T-cell (primary cell): ENCODE results near the gene OMG. TPM values are rescaled to one million over a fixed set of nuclear protein-coding genes. Genes with fewer than 3 reads are reported as not detected.
"Not testable (repeated sequence)": the region's sequence is repeated elsewhere in the genome, so short reads cannot be mapped to it uniquely, and the experiment has no call there.

Source experiments
- ATAC-seq, 4 experiments: fragments of 200-7000 bp in 3 of 4; fragments of 150-1000 bp in 1 of 4; cut with Tn5 transposase; replicated peaks in 1 of 4; 1 replicate in 3 of 4; 2 replicates in 1 of 4; pipeline ENCODE4 v1.10.0; 2021; ENCODE audit warnings: moderate library complexity in 3 of 4, mild to moderate bottlenecking in 2 of 4, moderate number of reproducible peaks in 1 of 4
- CTCF ChIA-PET, 2 donors: fragments of 300-600 bp; sonication (Branson Sonifier 250); formaldehyde crosslinking; loops; one replicate each; lab custom pipeline; 2022; ENCODE audit warnings: antibody characterized with exemption in 2 of 2; lab: Charles Lee
- POLR2A ChIA-PET, 2 donors: fragments of 300-600 bp; sonication (Branson Sonifier 250); formaldehyde crosslinking; loops; one replicate each; lab custom pipeline; 2022; ENCODE audit warnings: antibody characterized with exemption in 2 of 2; lab: Charles Lee
- DNase-seq, 35 experiments: peaks; one replicate each; pipeline versions ENCODE4 v3.0.0 to v3.0.0-alpha.2; 2013 to 2023
- H3K27ac ChIP-seq: one replicate; pipeline ENCODE4 v1.5.1; 2013; ENCODE audit warnings: low read length
- H3K27me3 ChIP-seq, 2 experiments: replicated peaks in 1 of 2; 1 replicate in 1 of 2; 2 replicates in 1 of 2; pipeline versions ENCODE4 v1.6.1 to v1.7.0; 2013; ENCODE audit warnings: low read length in 1 of 2, mixed read lengths in 1 of 2; ENCODE audit not compliant: control insufficient read depth in 2 of 2, insufficient read depth in 2 of 2; ENCODE audit errors: extremely low read depth in 1 of 2
- H3K36me3 ChIP-seq, 2 donors: 1 replicate in 1 of 2; 2 replicates in 1 of 2; pipeline versions ENCODE4 v1.6.1 to v1.7.0; 2013; ENCODE audit warnings: low read length in 1 of 2; ENCODE audit not compliant: control insufficient read depth in 2 of 2, insufficient read depth in 1 of 2; ENCODE audit errors: extremely low read depth in 1 of 2
- H3K4me1 ChIP-seq, 2 experiments: 1 replicate in 1 of 2; 2 replicates in 1 of 2; pipeline versions ENCODE4 v1.6.1 to v1.7.0; 2013; ENCODE audit warnings: low read length in 2 of 2, mixed read lengths in 1 of 2; ENCODE audit not compliant: insufficient read depth in 2 of 2, control insufficient read depth in 1 of 2; ENCODE audit errors: extremely low read depth in 1 of 2
- H3K4me3 ChIP-seq, 2 donors: 1 replicate in 1 of 2; 2 replicates in 1 of 2; pipeline versions ENCODE4 v1.5.1 to v1.7.0; 2013; ENCODE audit warnings: mild to moderate bottlenecking in 2 of 2, low read length in 1 of 2, moderate library complexity in 1 of 2; ENCODE audit not compliant: control insufficient read depth in 1 of 2; ENCODE audit errors: extremely low read depth in 1 of 2
- H3K9me3 ChIP-seq: 2 replicates; pipeline ENCODE4 v1.7.0; 2013
- H3K27ac Mint-ChIP-seq, 2 donors: one replicate each; pipeline ENCODE4 v1.8.0; 2020 to 2021; ENCODE audit warnings: mild to moderate bottlenecking in 2 of 2, mixed read lengths in 2 of 2
- H3K27me3 Mint-ChIP-seq, 2 donors: one replicate each; pipeline ENCODE4 v1.8.0; 2021 to 2022; ENCODE audit warnings: mixed read lengths in 2 of 2
- H3K36me3 Mint-ChIP-seq: one replicate; pipeline ENCODE4 v1.8.0; 2021; ENCODE audit warnings: mixed read lengths
- H3K4me1 Mint-ChIP-seq, 3 donors: one replicate each; pipeline ENCODE4 v1.8.0; 2020 to 2022; ENCODE audit warnings: mixed read lengths in 3 of 3, mild to moderate bottlenecking in 1 of 3
- H3K4me3 Mint-ChIP-seq, 3 donors: one replicate each; pipeline ENCODE4 v1.8.0; 2020 to 2022; ENCODE audit warnings: mild to moderate bottlenecking in 3 of 3, mixed read lengths in 3 of 3, moderate library complexity in 3 of 3
- H3K9me3 Mint-ChIP-seq, 3 donors: one replicate each; pipeline ENCODE4 v1.8.0; 2020 to 2022; ENCODE audit warnings: mixed read lengths in 3 of 3
- WGBS: methylation state at CpG from one replicate; pipeline ENCODE4 v1.1.5; 2013; ENCODE audit warnings: missing lambda C conversion rate; ENCODE audit not compliant: insufficient coverage; 5-methylcytosine and 5-hydroxymethylcytosine counted together
- total RNA-seq, 35 experiments: library from RNA in 6 of 35; stranded (reverse) in 6 of 35; fragments of 120-200 nt in 1 of 35; gene quantifications; one replicate each; pipeline versions ENCODE4 v1.2.1 to v1.2.4 and lab custom pipeline; 2013 to 2026

The OMG gene
- total RNA-seq, 5 donors from 2014 or later (not counting 1 experiment from before 2014, with no cell fraction given) = 0.43 to 1.1 (median 0.80) TPM

- H3K9me3 ChIP-seq = no peaks in the 10 kb centered on the region
- no peak overlapping the region for H3K27ac Mint-ChIP-seq
- no peaks in the 10 kb centered on the region for H3K9me3 Mint-ChIP-seq
- no peak overlapping the region for H3K4me3 Mint-ChIP-seq
- H3K27me3 Mint-ChIP-seq = no peaks in the 10 kb centered on the region
- H3K4me1 Mint-ChIP-seq = peaks cover 14 to 22% (median 18%) of the 10 kb centered on the region in 3 donors
- H3K36me3 ChIP-seq = no peaks in the 10 kb centered on the region
- H3K27ac ChIP-seq = no peak overlapping the region
- H3K4me3 ChIP-seq = no peak overlapping the region
- ChIA-PET CTCF (interaction anchor here in 1 of 2 donors (0.8 kb wide), 1 partner anchor 19 kb away, joined by 3 read pairs; no protein-coding TSS in a partner anchor), POLR2A (interaction anchor here in 1 of 2 donors (0.9 kb wide), 1 partner anchor 35 kb away, joined by 3 read pairs; no protein-coding TSS in a partner anchor)
- H3K36me3 Mint-ChIP-seq = peaks cover 9% of the 10 kb centered on the region
- 100% methylated on average over 2 of the region's 2 CpGs for WGBS
- DNase-seq (no peak), ATAC-seq (no peak)
- H3K4me1 ChIP-seq = no peaks in the 10 kb centered on the region
- no peaks in the 10 kb centered on the region for H3K27me3 ChIP-seq
These were observed 3.5 kb downstream of the OMG start for GRCh38 chr17:31293581-31293980.

DNA sequence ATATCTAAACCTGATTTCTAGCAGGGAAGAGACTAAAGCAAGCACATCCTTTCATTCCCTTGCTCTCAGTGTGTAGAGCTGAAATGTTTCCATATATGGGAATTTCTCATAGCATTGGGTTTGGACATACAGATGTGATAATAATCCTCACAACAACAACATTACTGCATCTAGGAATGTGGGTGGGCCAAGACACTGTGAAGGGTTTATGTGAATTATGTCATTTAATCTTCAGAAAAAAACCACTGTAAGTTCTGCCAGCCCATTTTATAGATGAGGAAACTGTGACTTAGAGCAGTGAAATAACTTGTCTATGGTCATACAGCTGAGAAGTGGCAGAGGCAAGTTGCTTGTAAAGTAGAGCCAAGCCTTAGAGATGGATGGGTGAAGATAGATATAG lies 5.2 kb downstream of the OMG start:
- H3K27ac ChIP-seq = no peak overlapping the region
- no peaks in the 10 kb centered on the region for H3K9me3 ChIP-seq
- Mint-ChIP-seq H3K36me3 (peaks cover 7% of the 10 kb centered on the region), H3K9me3 (no peaks in the 10 kb centered on the region), H3K27ac (no peak overlapping the region), H3K4me3 (no peak overlapping the region), H3K27me3 (no peaks in the 10 kb centered on the region), H3K4me1 (peaks cover 22 to 26% (median 26%) of the 10 kb centered on the region in 3 donors)
- no peaks in the 10 kb centered on the region for H3K4me1 ChIP-seq
- POLR2A ChIA-PET = no interaction called here
- CTCF ChIA-PET = no interaction called here
- H3K4me3 ChIP-seq = no peak overlapping the region
- H3K27me3 ChIP-seq = no peaks in the 10 kb centered on the region
- H3K36me3 ChIP-seq = no peaks in the 10 kb centered on the region
- DNase-seq (no peak), ATAC-seq (no peak)

GRCh38 chr17:31289790-31290189 lies 7.2 kb downstream of the OMG start:
- no peak for DNase-seq
- H3K9me3 ChIP-seq = no peaks in the 10 kb centered on the region
- peaks cover 15 to 25% (median 21%) of the 10 kb centered on the region in 3 donors for H3K4me1 Mint-ChIP-seq
- no peaks in the 10 kb centered on the region for H3K27me3 Mint-ChIP-seq
- no peak overlapping the region for H3K27ac Mint-ChIP-seq
- H3K4me3 ChIP-seq = no peak overlapping the region
- H3K4me3 Mint-ChIP-seq = no peak overlapping the region
- CTCF ChIA-PET = no interaction called here
- peaks cover 7% of the 10 kb centered on the region for H3K36me3 Mint-ChIP-seq
- no peaks in the 10 kb centered on the region for H3K9me3 Mint-ChIP-seq
- no peak overlapping the region for H3K27ac ChIP-seq
- WGBS = no CpG with 5 or more reads among the region's 3 CpGs
- H3K36me3 ChIP-seq = no peaks in the 10 kb centered on the region
- POLR2A ChIA-PET = interaction anchor here in 1 of 2 donors (0.6 kb wide), 1 partner anchor 1076 kb away, joined by 6 read pairs; no protein-coding TSS in a partner anchor
- H3K4me1 ChIP-seq = no peaks in the 10 kb centered on the region
- no peaks in the 10 kb centered on the region for H3K27me3 ChIP-seq
- no peak for ATAC-seq

DNA sequence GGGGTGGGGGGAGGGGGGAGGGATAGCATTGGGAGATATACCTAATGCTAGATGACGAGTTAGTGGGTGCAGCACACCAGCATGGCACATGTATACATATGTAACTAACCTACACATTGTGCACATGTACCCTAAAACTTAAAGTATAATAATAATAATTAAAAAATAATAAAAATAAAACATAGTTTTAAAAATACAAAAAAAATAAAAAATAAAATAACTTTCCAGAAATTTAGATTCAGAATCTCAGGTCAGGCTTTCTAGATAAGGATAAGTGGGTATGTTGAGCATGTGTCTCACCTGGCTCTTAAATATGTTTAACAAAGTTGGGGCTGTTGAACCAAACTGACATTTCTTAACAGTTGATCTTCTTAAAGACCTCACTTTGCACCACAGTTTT lies 9.1 kb downstream of the OMG start:
- CTCF ChIA-PET = not testable (repeated sequence)
- WGBS = no CpG with 5 or more reads among the region's 1 CpG

GRCh38 chr17:31286587-31286986 lies 10.5 kb downstream of the OMG start:
- ATAC-seq (no peak), DNase-seq (no peak)
- Mint-ChIP-seq H3K4me1 (peaks cover 15 to 25% (median 21%) of the 10 kb centered on the region in 3 donors), H3K9me3 (no peaks in the 10 kb centered on the region), H3K27me3 (no peaks in the 10 kb centered on the region), H3K27ac (no peak overlapping the region), H3K36me3 (peaks cover 12% of the 10 kb centered on the region), H3K4me3 (no peak overlapping the region)
- Histone ChIP-seq H3K27me3 (no peaks in the 10 kb centered on the region), H3K4me3 (no peak overlapping the region), H3K36me3 (no peaks in the 10 kb centered on the region), H3K9me3 (no peaks in the 10 kb centered on the region), H3K4me1 (no peaks in the 10 kb centered on the region), H3K27ac (no peak overlapping the region)
- ChIA-PET POLR2A (no interaction called here), CTCF (no interaction called here)
- no CpG with 5 or more reads among the region's 1 CpG for WGBS

More for the DNA sequence above, 9.1 kb downstream of the OMG start:
- ATAC-seq, H3K27ac Mint-ChIP-seq, H3K27ac ChIP-seq, H3K4me3 Mint-ChIP-seq, H3K9me3 ChIP-seq, H3K4me1 ChIP-seq, DNase-seq, H3K27me3 ChIP-seq, H3K36me3 ChIP-seq, H3K36me3 Mint-ChIP-seq, H3K4me3 ChIP-seq, H3K9me3 Mint-ChIP-seq, H3K27me3 Mint-ChIP-seq, POLR2A ChIA-PET: not testable (repeated sequence)
- peaks cover 15 to 25% (median 21%) of the 10 kb centered on the region in 3 donors for H3K4me1 Mint-ChIP-seq

- H3K27me3 Mint-ChIP-seq = no peaks in the 10 kb centered on the region
- ChIA-PET CTCF (no interaction called here), POLR2A (interaction anchor here in 1 of 2 donors (0.5 kb wide), 1 partner anchor 401 kb away, joined by 8 read pairs; no protein-coding TSS in a partner anchor)
- H3K4me1 Mint-ChIP-seq = peaks cover 11 to 12% (median 12%) of the 10 kb centered on the region in 3 donors
- Histone ChIP-seq H3K4me3 (no peak overlapping the region), H3K36me3 (no peaks in the 10 kb centered on the region), H3K27ac (no peak overlapping the region), H3K9me3 (no peaks in the 10 kb centered on the region), H3K4me1 (no peaks in the 10 kb centered on the region), H3K27me3 (no peaks in the 10 kb centered on the region)
- H3K36me3 Mint-ChIP-seq = peaks cover 17% of the 10 kb centered on the region
- no peak overlapping the region for H3K4me3 Mint-ChIP-seq
- H3K27ac Mint-ChIP-seq = no peak overlapping the region
- H3K9me3 Mint-ChIP-seq = no peaks in the 10 kb centered on the region
- ATAC-seq (no peak), DNase-seq (no peak)
These were observed 13.2 kb downstream of the OMG start for GRCh38 chr17:31283841-31284240.

GRCh38 chr17:31281061-31281460 lies 16.0 kb downstream of the OMG start:
- ChIA-PET CTCF (no interaction called here), POLR2A (interaction anchor here in 1 of 2 donors (0.6 kb wide), 1 partner anchor 1556 kb away, joined by 4 read pairs; no protein-coding TSS in a partner anchor)
- Histone ChIP-seq H3K9me3 (no peaks in the 10 kb centered on the region), H3K4me3 (no peak overlapping the region), H3K27me3 (no peaks in the 10 kb centered on the region), H3K27ac (no peak overlapping the region), H3K4me1 (no peaks in the 10 kb centered on the region), H3K36me3 (no peaks in the 10 kb centered on the region)
- Mint-ChIP-seq H3K4me1 (no peaks in the 10 kb centered on the region), H3K4me3 (no peak overlapping the region), H3K9me3 (no peaks in the 10 kb centered on the region), H3K27ac (no peak overlapping the region), H3K27me3 (no peaks in the 10 kb centered on the region), H3K36me3 (peaks cover 17% of the 10 kb centered on the region)
- WGBS = no CpG with 5 or more reads among the region's 2 CpGs
- ATAC-seq (no peak), DNase-seq (no peak)
